Measurements from ENCODE around the gene RIF1. TPM values are rescaled to one million over a fixed set of nuclear protein-coding genes. Genes with fewer than 3 reads are reported as not detected.

RIF1 gene
- total and polyA plus RNA-seq, 3 donors from 2014 or later: 10.6 to 81.7 (median 66.3) TPM

DNA sequence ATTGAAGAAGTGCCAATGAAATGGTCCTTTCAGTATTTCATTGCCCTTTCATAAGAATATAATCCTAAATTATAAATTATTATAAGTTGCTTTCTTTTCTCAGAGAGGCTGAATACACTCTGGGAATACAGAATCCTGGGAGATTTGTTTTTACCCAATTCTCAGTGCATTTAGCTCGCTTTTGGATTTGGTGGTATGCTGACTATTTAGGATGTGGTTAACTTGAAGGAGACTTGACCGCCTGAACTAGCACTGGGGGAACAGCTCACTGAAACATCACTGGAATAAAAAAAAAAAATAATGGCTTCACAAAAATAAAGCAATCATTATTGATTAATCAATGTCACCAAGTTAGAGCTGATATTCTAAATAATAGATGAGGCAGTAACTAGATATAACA lies 42.1 kb upstream of the RIF1 start:
- Histone ChIP-seq H3K27me3 (no peaks in the 10 kb centered on the region), H3K4me1 (no peaks in the 10 kb centered on the region), H3K9me3 (no peaks in the 10 kb centered on the region), H3K27ac (no peak overlapping the region), H3K36me3 (ENCODE audit: low read depth, missing control alignments) (no peaks in the 10 kb centered on the region), H3K4me3 (no peak overlapping the region)
- intact Hi-C loops (cut with DNase I; ENCODE audit: low total_unique reads): no loop called here
- TF ChIP-seq POLR2A (IDR thresholded peaks at IDR 0.05): no peak
- TF ChIP-seq, protein P1, sequence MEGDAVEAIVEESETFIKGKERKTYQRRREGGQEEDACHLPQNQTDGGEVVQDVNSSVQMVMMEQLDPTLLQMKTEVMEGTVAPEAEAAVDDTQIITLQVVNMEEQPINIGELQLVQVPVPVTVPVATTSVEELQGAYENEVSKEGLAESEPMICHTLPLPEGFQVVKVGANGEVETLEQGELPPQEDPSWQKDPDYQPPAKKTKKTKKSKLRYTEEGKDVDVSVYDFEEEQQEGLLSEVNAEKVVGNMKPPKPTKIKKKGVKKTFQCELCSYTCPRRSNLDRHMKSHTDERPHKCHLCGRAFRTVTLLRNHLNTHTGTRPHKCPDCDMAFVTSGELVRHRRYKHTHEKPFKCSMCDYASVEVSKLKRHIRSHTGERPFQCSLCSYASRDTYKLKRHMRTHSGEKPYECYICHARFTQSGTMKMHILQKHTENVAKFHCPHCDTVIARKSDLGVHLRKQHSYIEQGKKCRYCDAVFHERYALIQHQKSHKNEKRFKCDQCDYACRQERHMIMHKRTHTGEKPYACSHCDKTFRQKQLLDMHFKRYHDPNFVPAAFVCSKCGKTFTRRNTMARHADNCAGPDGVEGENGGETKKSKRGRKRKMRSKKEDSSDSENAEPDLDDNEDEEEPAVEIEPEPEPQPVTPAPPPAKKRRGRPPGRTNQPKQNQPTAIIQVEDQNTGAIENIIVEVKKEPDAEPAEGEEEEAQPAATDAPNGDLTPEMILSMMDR (IDR thresholded peaks at IDR 0.05): no peak
- no peak for DNase-seq
- 96% methylated on average over 2 of the region's 2 CpGs for WGBS, 2 donors

DNA sequence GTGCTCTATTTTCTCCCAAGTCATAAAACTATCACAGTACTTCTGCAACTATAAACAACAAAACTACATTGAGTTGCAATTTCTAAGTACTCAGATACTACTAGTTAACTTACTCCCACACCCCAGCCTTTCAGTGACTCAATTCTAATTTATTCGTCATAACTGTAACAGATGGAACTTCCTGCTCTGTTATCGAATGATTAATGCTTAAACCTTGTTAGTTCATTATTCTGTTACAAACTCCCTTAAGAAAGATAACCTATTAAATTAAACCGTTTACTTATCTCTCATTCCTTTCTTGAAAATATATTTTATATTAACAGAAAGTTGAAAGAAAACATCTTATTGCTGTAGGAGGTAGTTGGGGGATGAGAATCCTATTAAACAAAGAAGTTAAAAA lies 35.3 kb upstream of the RIF1 start:
- 34% methylated on average over 3 of the region's 3 CpGs for WGBS, 2 donors
- H3K36me3 ChIP-seq (ENCODE audit: low read depth, missing control alignments): no peaks in the 10 kb centered on the region
- no peaks in the 10 kb centered on the region for H3K9me3 ChIP-seq
- no peak overlapping the region for H3K4me3 ChIP-seq
- DNase-seq: no peak
- intact Hi-C loops (cut with DNase I; ENCODE audit: low total_unique reads): no loop called here
- H3K27me3 ChIP-seq: no peaks in the 10 kb centered on the region
- H3K27ac ChIP-seq: no peak overlapping the region
- TF ChIP-seq POLR2A (IDR thresholded peaks at IDR 0.05): no peak
- TF ChIP-seq, protein P1 (IDR thresholded peaks at IDR 0.05): no peak
- H3K4me1 ChIP-seq: no peaks in the 10 kb centered on the region

DNA sequence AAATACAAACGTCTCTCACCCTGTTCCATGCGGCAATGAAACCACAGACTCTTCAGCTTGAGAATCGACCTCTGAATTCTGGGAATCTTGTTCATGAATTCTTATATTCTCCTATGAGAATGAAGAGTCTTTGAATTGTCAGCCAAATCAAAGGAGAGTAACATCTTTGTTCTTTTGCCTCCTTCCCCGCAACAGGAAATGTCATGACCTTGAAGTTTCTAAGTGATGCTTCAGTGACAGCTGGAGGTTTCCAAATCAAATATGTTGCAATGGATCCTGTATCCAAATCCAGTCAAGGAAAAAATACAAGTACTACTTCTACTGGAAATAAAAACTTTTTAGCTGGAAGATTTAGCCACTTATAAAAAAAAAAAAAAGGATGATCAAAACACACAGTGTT lies 30.5 kb upstream of the RIF1 start:
- H3K4me1 ChIP-seq: no peaks in the 10 kb centered on the region
- H3K4me3 ChIP-seq: no peak overlapping the region
- WGBS, 2 donors: 50 to 62% methylated on average over 4 of the region's 4 CpGs
- H3K9me3 ChIP-seq: no peaks in the 10 kb centered on the region
- H3K36me3 ChIP-seq (ENCODE audit: low read depth, missing control alignments): no peaks in the 10 kb centered on the region
- H3K27me3 ChIP-seq: no peaks in the 10 kb centered on the region
- TF ChIP-seq, protein P1 (IDR thresholded peaks at IDR 0.05): no peak
- no peak for TF ChIP-seq POLR2A (IDR thresholded peaks at IDR 0.05)
- no peak for DNase-seq
- no peak overlapping the region for H3K27ac ChIP-seq
- intact Hi-C loops (cut with DNase I; ENCODE audit: low total_unique reads): no loop called here

DNA sequence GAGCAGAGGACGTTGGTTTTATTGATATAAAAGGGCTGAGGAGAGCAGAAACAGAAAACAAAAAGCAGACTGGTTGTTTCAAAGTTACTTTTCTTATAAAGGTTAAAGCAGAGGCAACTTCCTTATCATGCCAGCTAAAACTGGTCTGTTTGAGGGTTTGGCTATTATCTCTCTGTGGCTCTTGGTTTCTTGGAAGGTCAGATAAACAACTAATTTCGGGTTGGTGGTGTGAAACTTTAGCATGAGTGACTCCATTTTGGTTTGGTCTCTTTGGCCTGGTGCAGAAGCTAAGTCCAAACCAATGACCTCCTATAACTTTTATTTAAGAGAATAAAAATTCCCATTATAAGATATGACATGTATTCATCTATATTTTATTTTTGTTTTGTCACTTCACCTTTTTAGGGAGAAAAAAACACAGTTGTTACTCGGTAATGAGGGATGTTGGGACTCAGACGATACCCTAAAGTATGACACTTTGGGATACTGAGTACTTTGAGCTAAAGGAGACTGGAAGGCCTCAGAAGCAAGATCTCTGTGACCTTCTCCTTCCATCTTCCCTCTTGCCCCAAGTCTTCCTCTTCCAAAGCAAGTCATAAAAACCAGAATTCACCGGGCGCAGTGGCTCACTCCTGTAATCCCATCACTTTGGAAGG lies 29.0 kb upstream of the RIF1 start:
- Histone ChIP-seq H3K9me3 (no peaks in the 10 kb centered on the region), H3K27ac (peak overlapping the region; percentile 39 to 42), H3K4me1 (no peaks in the 10 kb centered on the region), H3K27me3 (no peaks in the 10 kb centered on the region), H3K4me3 (no peak overlapping the region), H3K36me3 (ENCODE audit: low read depth, missing control alignments) (no peaks in the 10 kb centered on the region)
- no peak for DNase-seq
- 75 to 76% methylated on average over 6 of the region's 6 CpGs for WGBS, 2 donors
- no peak for TF ChIP-seq POLR2A (IDR thresholded peaks at IDR 0.05)
- TF ChIP-seq, protein P1 (IDR thresholded peaks at IDR 0.05): no peak
- intact Hi-C loops (cut with DNase I; ENCODE audit: low total_unique reads): no loop called here

DNA sequence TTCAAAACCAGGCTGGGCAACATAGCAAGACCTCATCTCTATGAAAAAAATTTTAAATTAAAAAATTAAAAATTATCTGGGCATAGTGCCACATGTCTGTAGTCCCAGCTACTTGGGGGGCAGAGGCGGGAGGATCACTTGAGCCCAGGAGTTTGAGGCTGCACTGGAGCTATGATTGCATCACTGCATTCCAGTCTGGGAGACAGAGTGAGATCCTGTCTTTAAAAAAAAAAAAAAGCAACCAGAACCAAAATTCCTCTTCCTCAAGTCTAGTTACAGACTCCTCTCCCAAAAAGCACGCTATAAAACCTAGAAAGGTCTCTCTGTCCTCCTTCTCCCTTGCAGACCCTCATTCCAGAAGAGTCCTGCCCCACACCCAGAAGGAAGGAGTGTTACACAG lies 28.4 kb upstream of the RIF1 start:
- intact Hi-C loops (cut with DNase I; ENCODE audit: low total_unique reads): no loop called here
- no peaks in the 10 kb centered on the region for H3K9me3 ChIP-seq
- H3K36me3 ChIP-seq (ENCODE audit: low read depth, missing control alignments): no peaks in the 10 kb centered on the region
- no peak for DNase-seq
- TF ChIP-seq POLR2A (IDR thresholded peaks at IDR 0.05): no peak
- TF ChIP-seq, protein P1 (IDR thresholded peaks at IDR 0.05): no peak
- no peaks in the 10 kb centered on the region for H3K27me3 ChIP-seq
- 72 to 88% methylated on average over 2 of the region's 2 CpGs for WGBS, 2 donors
- no peak overlapping the region for H3K4me3 ChIP-seq
- H3K27ac ChIP-seq: peak overlapping the region; percentile 39 to 42
- H3K4me1 ChIP-seq: no peaks in the 10 kb centered on the region

Measured in testis (tissue), 3 donors.